Activated T-cell treated with anti-CD3 and anti-CD28 coated beads, Interleukin-2, amount 50 U/mL, for 72 hours (primary cell): ENCODE results near the gene LRRC72. TPM values are rescaled to one million over a fixed set of nuclear protein-coding genes. Genes with fewer than 3 reads are reported as not detected.

Experiments used
- ATAC-seq, 2 donors: fragments of 150-1000 bp; cut with Tn5 transposase; replicated peaks in 1 of 2; 2 replicates each; pipeline ENCODE4 v1.10.0; 2021; ENCODE audit warnings: moderate library complexity in 2 of 2, mild to moderate bottlenecking in 1 of 2
- DNase-seq, 2 donors: peaks; one replicate each; pipeline ENCODE4 v3.0.0; 2021 to 2022; ENCODE audit warnings: mixed read lengths in 1 of 2
- H3K27ac Mint-ChIP-seq: one replicate; pipeline ENCODE4 v1.8.0; 2022; ENCODE audit warnings: mild to moderate bottlenecking, moderate library complexity, mixed read lengths
- H3K27me3 Mint-ChIP-seq: one replicate; pipeline ENCODE4 v1.8.0; 2022; ENCODE audit warnings: low read depth, mixed read lengths
- H3K36me3 Mint-ChIP-seq, 2 donors: one replicate each; pipeline ENCODE4 v1.8.0; 2022; ENCODE audit warnings: mixed read lengths in 2 of 2, mild to moderate bottlenecking in 1 of 2; ENCODE audit not compliant: insufficient read depth in 2 of 2
- H3K4me1 Mint-ChIP-seq: one replicate; pipeline ENCODE4 v1.8.0; 2022; ENCODE audit warnings: low read depth, mixed read lengths
- H3K4me3 Mint-ChIP-seq, 2 donors: one replicate each; pipeline ENCODE4 v1.8.0; 2022; ENCODE audit warnings: mild to moderate bottlenecking in 2 of 2, mixed read lengths in 2 of 2, moderate library complexity in 2 of 2
- H3K9me3 Mint-ChIP-seq, 2 donors: one replicate each; pipeline ENCODE4 v1.8.0; 2022; ENCODE audit warnings: mixed read lengths in 2 of 2
- total RNA-seq, 2 donors: library from RNA; stranded (reverse); gene quantifications; one replicate each; pipeline ENCODE4 v1.2.3, GENCODE V29; 2022

The LRRC72 gene
- total RNA-seq, 2 donors from 2014 or later = not detected

GRCh38 chr7:16627236-16627635 lies 100.6 kb downstream of the LRRC72 start:
- DNase-seq (no peak), ATAC-seq (no peak)
- no peaks in the 10 kb centered on the region for H3K9me3 Mint-ChIP-seq
- H3K36me3 Mint-ChIP-seq = peaks cover 2 to 4% of the 10 kb centered on the region in 2 donors
- no peak overlapping the region for H3K4me3 Mint-ChIP-seq
- H3K4me1 Mint-ChIP-seq = no peaks in the 10 kb centered on the region
- no peaks in the 10 kb centered on the region for H3K27me3 Mint-ChIP-seq
- H3K27ac Mint-ChIP-seq = no peak overlapping the region

- no peak for DNase-seq
- Mint-ChIP-seq H3K27ac (no peak overlapping the region), H3K9me3 (no peaks in the 10 kb centered on the region), H3K4me1 (no peaks in the 10 kb centered on the region), H3K36me3 (peaks cover 1 to 2% of the 10 kb centered on the region in 2 donors), H3K4me3 (no peak overlapping the region), H3K27me3 (no peaks in the 10 kb centered on the region)
- no peak for ATAC-seq
Measured at GRCh38 chr7:16630654-16631053, 104.0 kb downstream of the LRRC72 start.

Other genes starting within 250 kb of the LRRC72 start
- gene CRPPA, start 105.3 kb upstream of the LRRC72 start, total RNA-seq = under 1 TPM; 0.53 to 0.86 TPM
- not detected for gene SOSTDC1, start 61.1 kb upstream of the LRRC72 start, total RNA-seq
- gene ANKMY2, start 118.9 kb downstream of the LRRC72 start, total RNA-seq = 10 to 100 TPM; 11.0 to 11.9 TPM
- gene BZW2, start 119.4 kb downstream of the LRRC72 start, total RNA-seq = 10 to 100 TPM; 59.5 to 66.5 TPM
- gene TSPAN13, start 226.9 kb downstream of the LRRC72 start, total RNA-seq = 1 to 10 TPM; 1.1 to 1.2 TPM